Measurements from ENCODE around the gene CPO.
A peak's percentile ranks its signal among the peaks of the same experiment; 100 is the strongest.

CPO gene

DNA sequence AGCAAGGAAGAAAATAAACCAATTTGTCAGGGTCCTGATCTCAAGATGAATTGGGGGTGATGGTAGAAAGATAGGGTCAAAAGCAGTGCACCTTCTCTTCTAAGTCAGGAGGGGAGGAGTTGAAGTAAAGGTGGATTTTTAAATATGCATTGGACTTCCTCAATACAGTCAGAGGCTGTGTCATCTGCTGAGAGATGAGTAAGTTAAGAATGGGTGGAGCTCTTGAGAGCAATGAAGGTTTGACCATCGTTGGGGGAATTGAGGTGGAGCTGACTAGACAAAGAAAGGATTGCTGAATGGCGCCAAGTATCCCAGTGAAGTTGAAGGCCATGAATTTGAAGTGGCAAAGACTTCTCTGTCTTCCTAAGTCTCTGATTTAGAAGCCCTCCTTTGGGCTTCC is 18.4 kb upstream of the CPO start:
- H3K27ac ChIP-seq = no peak overlapping the region
- ChIA-PET CTCF (no interaction called here), POLR2A (ENCODE audit: low non-redundant PET) (no interaction called here)
- DNase-seq (ENCODE audit: low spot score) = peak; percentile 17
- TF ChIP-seq, protein P1, sequence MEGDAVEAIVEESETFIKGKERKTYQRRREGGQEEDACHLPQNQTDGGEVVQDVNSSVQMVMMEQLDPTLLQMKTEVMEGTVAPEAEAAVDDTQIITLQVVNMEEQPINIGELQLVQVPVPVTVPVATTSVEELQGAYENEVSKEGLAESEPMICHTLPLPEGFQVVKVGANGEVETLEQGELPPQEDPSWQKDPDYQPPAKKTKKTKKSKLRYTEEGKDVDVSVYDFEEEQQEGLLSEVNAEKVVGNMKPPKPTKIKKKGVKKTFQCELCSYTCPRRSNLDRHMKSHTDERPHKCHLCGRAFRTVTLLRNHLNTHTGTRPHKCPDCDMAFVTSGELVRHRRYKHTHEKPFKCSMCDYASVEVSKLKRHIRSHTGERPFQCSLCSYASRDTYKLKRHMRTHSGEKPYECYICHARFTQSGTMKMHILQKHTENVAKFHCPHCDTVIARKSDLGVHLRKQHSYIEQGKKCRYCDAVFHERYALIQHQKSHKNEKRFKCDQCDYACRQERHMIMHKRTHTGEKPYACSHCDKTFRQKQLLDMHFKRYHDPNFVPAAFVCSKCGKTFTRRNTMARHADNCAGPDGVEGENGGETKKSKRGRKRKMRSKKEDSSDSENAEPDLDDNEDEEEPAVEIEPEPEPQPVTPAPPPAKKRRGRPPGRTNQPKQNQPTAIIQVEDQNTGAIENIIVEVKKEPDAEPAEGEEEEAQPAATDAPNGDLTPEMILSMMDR (conservative IDR thresholded peaks at IDR 0.05; ENCODE audit: low read depth) = no peak

DNA sequence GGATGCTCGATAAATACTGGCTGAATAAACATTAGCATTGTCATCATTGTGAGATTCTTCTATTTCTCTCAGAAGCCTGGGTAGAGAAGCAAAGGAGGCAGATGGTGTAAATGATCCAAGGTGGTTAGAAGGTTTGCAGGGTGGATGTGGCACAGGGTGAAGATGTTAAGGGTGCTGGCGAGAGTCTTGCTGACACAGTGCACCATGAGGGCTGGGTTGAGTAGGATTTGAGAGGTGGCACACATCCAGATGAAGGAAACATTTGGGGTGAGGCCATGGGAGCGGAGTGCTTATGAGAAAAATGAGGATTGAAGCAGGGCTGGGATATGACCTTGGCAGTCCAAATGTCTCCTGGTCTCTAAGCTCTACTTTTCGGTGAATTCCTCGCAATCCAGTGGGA is 17.8 kb upstream of the CPO start:
- ChIA-PET POLR2A (ENCODE audit: low non-redundant PET) (no interaction called here), CTCF (interaction anchor here (0.6 kb wide), 1 partner anchor 400 kb away, joined by 6 read pairs; no protein-coding TSS in a partner anchor)
- no peak for DNase-seq (ENCODE audit: low spot score)
- TF ChIP-seq, protein P1 (conservative IDR thresholded peaks at IDR 0.05; ENCODE audit: low read depth) = no peak
- H3K27ac ChIP-seq = no peak overlapping the region

- ChIA-PET CTCF (interaction anchor here (0.6 kb wide), 1 partner anchor 77 kb away, joined by 4 read pairs; no protein-coding TSS in a partner anchor), POLR2A (ENCODE audit: low non-redundant PET) (no interaction called here)
- DNase-seq (ENCODE audit: low spot score) = no peak
- no peak overlapping the region for H3K27ac ChIP-seq
- TF ChIP-seq, protein P1 (conservative IDR thresholded peaks at IDR 0.05; ENCODE audit: low read depth) = no peak
Observed at GRCh38 chr2:206935991-206936842, 3.1 kb upstream of the CPO start.

DNA sequence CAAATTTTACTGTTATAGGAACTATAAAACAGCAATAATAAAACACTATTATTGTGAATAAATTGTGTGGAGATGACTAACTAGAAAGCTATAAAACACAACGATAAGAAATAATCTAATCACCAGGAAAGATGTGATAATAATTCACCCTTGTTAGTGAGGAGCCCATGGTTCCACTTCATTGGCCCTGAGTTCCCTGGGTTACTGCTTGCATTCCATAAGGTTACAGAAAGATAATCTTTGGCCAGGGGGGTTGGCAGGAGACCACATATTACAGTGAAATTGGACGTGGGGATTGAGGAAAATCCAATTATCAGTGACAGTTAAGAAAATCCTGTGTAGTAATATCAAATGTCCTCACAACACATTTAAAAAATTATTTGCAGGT is 2.5 kb upstream of the CPO start:
- H3K27ac ChIP-seq = no peak overlapping the region
- ChIA-PET CTCF (no interaction called here), POLR2A (ENCODE audit: low non-redundant PET) (no interaction called here)
- TF ChIP-seq, protein P1 (conservative IDR thresholded peaks at IDR 0.05; ENCODE audit: low read depth) = no peak
- DNase-seq (ENCODE audit: low spot score) = no peak

GRCh38 chr2:206937555-206937954 is 1.8 kb upstream of the CPO start:
- DNase-seq (ENCODE audit: low spot score) = no peak

DNA sequence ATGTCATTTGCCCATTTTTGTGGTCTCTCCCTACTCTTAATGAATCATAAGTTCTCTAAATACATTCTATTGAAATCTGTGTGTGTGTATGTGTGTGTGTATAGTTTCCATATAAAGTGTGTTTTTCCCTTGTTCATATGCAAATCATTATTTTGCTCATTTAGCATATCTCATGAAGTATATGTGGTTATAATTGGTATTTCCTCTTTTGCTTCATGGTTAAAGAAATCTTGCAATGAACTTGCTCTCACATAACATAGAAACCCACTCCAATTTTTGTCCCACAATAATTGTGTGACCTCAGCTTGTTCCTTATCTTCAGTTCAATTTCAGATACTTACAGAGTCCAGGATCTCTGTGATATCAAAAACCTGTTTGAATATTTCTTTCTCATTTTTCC is 1.2 kb downstream of the CPO start:
- TF ChIP-seq, protein P1 (conservative IDR thresholded peaks at IDR 0.05; ENCODE audit: low read depth) = no peak
- CTCF ChIA-PET = no interaction called here
- DNase-seq (ENCODE audit: low spot score) = no peak
- POLR2A ChIA-PET (ENCODE audit: low non-redundant PET) = interaction anchor here (0.6 kb wide), 1 partner anchor 39 kb away, joined by 3 read pairs; no protein-coding TSS in a partner anchor
- H3K27ac ChIP-seq = no peak overlapping the region

More at GRCh38 chr2:206937555-206937954, 1.8 kb upstream of the CPO start:
- ChIA-PET CTCF (no interaction called here), POLR2A (ENCODE audit: low non-redundant PET) (no interaction called here)
- H3K27ac ChIP-seq = no peak overlapping the region
- TF ChIP-seq, protein P1 (conservative IDR thresholded peaks at IDR 0.05; ENCODE audit: low read depth) = no peak
